Liver (tissue), 9 donors: ENCODE data around the gene DUSP2. TPM values are rescaled to one million over a fixed set of nuclear protein-coding genes. Genes with fewer than 3 reads are reported as not detected.

Experiments
- DNase-seq: peaks from one replicate; pipeline ENCODE4 v3.0.0-alpha.2; 2017; ENCODE audit warnings: low spot score
- H3K27ac ChIP-seq, 2 donors: one replicate each; pipeline ENCODE4 v1.7.0; 2013; ENCODE audit warnings: inconsistent platforms in 2 of 2, low read length in 2 of 2, control low read depth in 1 of 2, low read depth in 1 of 2, mild to moderate bottlenecking in 1 of 2
- H3K27me3 ChIP-seq, 4 donors: one replicate each; pipeline versions ENCODE4 v1.6.1 to v1.7.0; 2013; ENCODE audit warnings: low read length in 3 of 4, inconsistent platforms in 1 of 4, mild to moderate bottlenecking in 1 of 4, moderate library complexity in 1 of 4; ENCODE audit not compliant: control insufficient read depth in 4 of 4, insufficient read depth in 4 of 4
- H3K36me3 ChIP-seq, 4 donors: one replicate each; pipeline versions ENCODE4 v1.6.1 to v1.7.0; 2013; ENCODE audit warnings: low read length in 3 of 4, mild to moderate bottlenecking in 3 of 4, low read depth in 1 of 4, moderate library complexity in 1 of 4; ENCODE audit not compliant: control insufficient read depth in 4 of 4, insufficient read depth in 3 of 4
- H3K4me1 ChIP-seq, 4 donors: one replicate each; pipeline versions ENCODE4 v1.6.1 to v1.7.0; 2013; ENCODE audit warnings: low read length in 3 of 4, mild to moderate bottlenecking in 3 of 4, moderate library complexity in 1 of 4; ENCODE audit not compliant: control insufficient read depth in 4 of 4, insufficient read depth in 4 of 4
- H3K4me3 ChIP-seq, 3 donors: one replicate each; pipeline versions ENCODE4 v1.6.1 to v1.7.0; 2013; ENCODE audit warnings: low read length in 3 of 3, control low read depth in 1 of 3, low read depth in 1 of 3, mild to moderate bottlenecking in 1 of 3
- H3K9ac ChIP-seq, 2 donors: one replicate each; pipeline ENCODE4 v1.7.0; 2013; ENCODE audit warnings: low read length in 2 of 2, mild to moderate bottlenecking in 2 of 2, moderate library complexity in 2 of 2, control low read depth in 1 of 2, low read depth in 1 of 2
- H3K9me3 ChIP-seq, 4 donors: one replicate each; pipeline versions ENCODE4 v1.6.1 to v1.7.0; 2013; ENCODE audit warnings: low read length in 3 of 4; ENCODE audit not compliant: control insufficient read depth in 4 of 4
- EGR1 ChIP-seq, 2 donors: IDR thresholded peaks; 2 replicates each; pipeline ENCODE4 v1.6.1; 2016 to 2018; ENCODE audit warnings: antibody characterized with exemption in 2 of 2, low read depth in 2 of 2
- FOXA1 ChIP-seq: IDR thresholded peaks from 2 replicates; pipeline ENCODE4 v1.6.1; 2016; ENCODE audit warnings: antibody characterized with exemption
- FOXA2 ChIP-seq: IDR thresholded peaks from 2 replicates; pipeline ENCODE4 v1.6.1; 2016; ENCODE audit warnings: antibody characterized with exemption
- HNF4A ChIP-seq, 2 donors: conservative IDR thresholded peaks; 2 replicates each; pipeline ENCODE4 v1.6.1; 2016; ENCODE audit warnings: antibody characterized with exemption in 2 of 2, mild to moderate bottlenecking in 2 of 2
- HNF4G ChIP-seq: IDR thresholded peaks from 2 replicates; pipeline ENCODE4 v1.6.1; 2016; ENCODE audit warnings: antibody characterized with exemption
- JUND ChIP-seq, 2 donors: IDR thresholded peaks; 2 replicates each; pipeline ENCODE4 v1.6.1; 2016; ENCODE audit warnings: antibody characterized with exemption in 2 of 2
- NR2F2 ChIP-seq: IDR thresholded peaks from 2 replicates; pipeline ENCODE4 v1.6.1; 2016; ENCODE audit warnings: antibody characterized with exemption
- RAD21 ChIP-seq, 2 donors: IDR thresholded peaks; 2 replicates each; pipeline ENCODE4 v1.6.1; 2016; ENCODE audit warnings: antibody characterized with exemption in 2 of 2, mild to moderate bottlenecking in 2 of 2
- RXRA ChIP-seq, 2 donors: IDR thresholded peaks; 2 replicates each; pipeline ENCODE4 v1.6.1; 2017 to 2018; ENCODE audit warnings: antibody characterized with exemption in 2 of 2, mild to moderate bottlenecking in 1 of 2
- SP1 ChIP-seq: IDR thresholded peaks from 2 replicates; pipeline ENCODE4 v1.6.1; 2018; ENCODE audit warnings: antibody characterized with exemption, mild to moderate bottlenecking
- TAF1 ChIP-seq: conservative IDR thresholded peaks from 2 replicates; pipeline ENCODE4 v1.6.1; 2016; ENCODE audit warnings: antibody characterized with exemption, mild to moderate bottlenecking
- YY1 ChIP-seq: IDR thresholded peaks from 2 replicates; pipeline ENCODE4 v1.6.1; 2016; ENCODE audit warnings: antibody characterized with exemption, mild to moderate bottlenecking
- WGBS: extraction: QIAGEN DNeasy Blood & Tissue Kit; methylation state at CpG from one replicate; pipeline ENCODE4 v1.1.7; 2013; 5-methylcytosine and 5-hydroxymethylcytosine counted together
- polyA plus RNA-seq, 2 donors: library from polyadenylated mRNA; stranded (reverse) in 1 of 2; unstranded in 1 of 2; fragments of 200-250 nt in 1 of 2; fragments of >200 nt in 1 of 2; fragmentation: Nextera tagmentation in 1 of 2; extraction: Ambion mirVana in 1 of 2; gene quantifications; one replicate each; pipeline versions ENCODE4 v1.2.1 to v1.2.3, GENCODE V29; 2013 to 2015
- total RNA-seq, 2 donors: library from RNA; depleted of rRNA; stranded (reverse); fragments of >200 nt; gene quantifications; one replicate each; pipeline ENCODE4 v1.2.3, GENCODE V29; 2014
- TF ChIP-seq, protein P1 (sequence below): fragments of 150-350 bp; IDR thresholded peaks from 2 replicates; pipeline ENCODE4 v1.5.1; 2017; ENCODE audit warnings: improper control_type of control experiment, low read depth, low read length; ENCODE audit not compliant: missing input control
- TF ChIP-seq, protein P2 (sequence below): IDR thresholded peaks from 2 replicates; pipeline ENCODE4 v1.6.1; 2016; ENCODE audit warnings: antibody characterized with exemption
- TF ChIP-seq, protein P3 (sequence below): IDR thresholded peaks from 2 replicates; pipeline ENCODE4 v1.6.1; 2016; ENCODE audit warnings: antibody characterized with exemption, mild to moderate bottlenecking
- TF ChIP-seq, protein P4 (sequence below): IDR thresholded peaks from 2 replicates; pipeline ENCODE4 v1.6.1; 2016; ENCODE audit warnings: antibody characterized with exemption
- TF ChIP-seq, protein P5 (sequence below): IDR thresholded peaks from 2 replicates; pipeline ENCODE4 v1.6.1; 2016; ENCODE audit warnings: antibody characterized with exemption
- donor health status: healthy.
- donor health status: healthy.
- donor health status: healthy.
- donor health status: healthy.
- donor health status: healthy.

Gene DUSP2
- total and polyA plus RNA-seq, 4 donors: 0.99 to 2.8 (median 1.6) TPM

DNA sequence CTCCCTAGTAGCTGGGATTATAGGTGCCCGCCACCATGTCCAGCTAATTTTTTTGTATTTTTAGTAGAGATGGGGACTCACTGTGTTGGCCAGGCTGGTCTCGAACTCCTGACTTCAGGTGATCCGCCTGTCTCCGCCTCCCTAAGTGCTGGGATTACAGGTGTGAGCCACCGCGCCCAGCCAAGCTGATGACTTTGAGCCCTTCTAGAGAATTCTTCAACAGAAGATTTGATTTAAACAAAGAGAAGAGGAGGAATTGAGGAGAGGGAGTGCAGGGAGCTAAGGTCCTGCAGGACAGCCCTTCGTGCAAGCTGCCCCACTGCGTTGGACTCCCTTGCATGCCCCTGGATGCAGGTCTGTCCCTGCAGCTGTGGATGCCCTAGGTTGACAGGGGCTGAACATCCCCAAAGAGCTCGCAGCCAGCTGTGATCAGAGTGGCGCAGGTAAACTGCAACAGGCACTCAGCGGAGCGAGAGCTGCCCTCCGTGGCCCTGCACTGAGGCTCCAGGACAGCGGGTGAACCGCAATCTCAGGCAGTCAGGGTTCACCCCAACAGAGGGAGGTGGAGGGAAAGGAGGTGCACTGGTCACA lies 42.5 kb downstream of the DUSP2 start:
- no peak for DNase-seq
- Histone ChIP-seq H3K9me3 (peaks cover 0 to 10% (median 5%) of the 10 kb centered on the region in 4 donors), H3K27ac (peak overlapping the region in 1 of 2 donors; percentile 38), H3K4me1 (peaks cover 0 to 5% (median 2%) of the 10 kb centered on the region in 4 donors), H3K9ac (no peak overlapping the region), H3K4me3 (no peak overlapping the region), H3K36me3 (no peaks in the 10 kb centered on the region), H3K27me3 (no peaks in the 10 kb centered on the region)
- TF ChIP-seq EGR1 (IDR thresholded peaks at IDR 0.05; ENCODE audit: low read depth in 2 of 2): no peak
- TF ChIP-seq, protein P1, sequence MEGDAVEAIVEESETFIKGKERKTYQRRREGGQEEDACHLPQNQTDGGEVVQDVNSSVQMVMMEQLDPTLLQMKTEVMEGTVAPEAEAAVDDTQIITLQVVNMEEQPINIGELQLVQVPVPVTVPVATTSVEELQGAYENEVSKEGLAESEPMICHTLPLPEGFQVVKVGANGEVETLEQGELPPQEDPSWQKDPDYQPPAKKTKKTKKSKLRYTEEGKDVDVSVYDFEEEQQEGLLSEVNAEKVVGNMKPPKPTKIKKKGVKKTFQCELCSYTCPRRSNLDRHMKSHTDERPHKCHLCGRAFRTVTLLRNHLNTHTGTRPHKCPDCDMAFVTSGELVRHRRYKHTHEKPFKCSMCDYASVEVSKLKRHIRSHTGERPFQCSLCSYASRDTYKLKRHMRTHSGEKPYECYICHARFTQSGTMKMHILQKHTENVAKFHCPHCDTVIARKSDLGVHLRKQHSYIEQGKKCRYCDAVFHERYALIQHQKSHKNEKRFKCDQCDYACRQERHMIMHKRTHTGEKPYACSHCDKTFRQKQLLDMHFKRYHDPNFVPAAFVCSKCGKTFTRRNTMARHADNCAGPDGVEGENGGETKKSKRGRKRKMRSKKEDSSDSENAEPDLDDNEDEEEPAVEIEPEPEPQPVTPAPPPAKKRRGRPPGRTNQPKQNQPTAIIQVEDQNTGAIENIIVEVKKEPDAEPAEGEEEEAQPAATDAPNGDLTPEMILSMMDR: no peak
- no peak for TF ChIP-seq TAF1
- no peak for TF ChIP-seq RXRA (IDR thresholded peaks at IDR 0.05)
- TF ChIP-seq, protein P2, sequence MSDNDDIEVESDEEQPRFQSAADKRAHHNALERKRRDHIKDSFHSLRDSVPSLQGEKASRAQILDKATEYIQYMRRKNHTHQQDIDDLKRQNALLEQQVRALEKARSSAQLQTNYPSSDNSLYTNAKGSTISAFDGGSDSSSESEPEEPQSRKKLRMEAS: no peak
- TF ChIP-seq, protein P3, sequence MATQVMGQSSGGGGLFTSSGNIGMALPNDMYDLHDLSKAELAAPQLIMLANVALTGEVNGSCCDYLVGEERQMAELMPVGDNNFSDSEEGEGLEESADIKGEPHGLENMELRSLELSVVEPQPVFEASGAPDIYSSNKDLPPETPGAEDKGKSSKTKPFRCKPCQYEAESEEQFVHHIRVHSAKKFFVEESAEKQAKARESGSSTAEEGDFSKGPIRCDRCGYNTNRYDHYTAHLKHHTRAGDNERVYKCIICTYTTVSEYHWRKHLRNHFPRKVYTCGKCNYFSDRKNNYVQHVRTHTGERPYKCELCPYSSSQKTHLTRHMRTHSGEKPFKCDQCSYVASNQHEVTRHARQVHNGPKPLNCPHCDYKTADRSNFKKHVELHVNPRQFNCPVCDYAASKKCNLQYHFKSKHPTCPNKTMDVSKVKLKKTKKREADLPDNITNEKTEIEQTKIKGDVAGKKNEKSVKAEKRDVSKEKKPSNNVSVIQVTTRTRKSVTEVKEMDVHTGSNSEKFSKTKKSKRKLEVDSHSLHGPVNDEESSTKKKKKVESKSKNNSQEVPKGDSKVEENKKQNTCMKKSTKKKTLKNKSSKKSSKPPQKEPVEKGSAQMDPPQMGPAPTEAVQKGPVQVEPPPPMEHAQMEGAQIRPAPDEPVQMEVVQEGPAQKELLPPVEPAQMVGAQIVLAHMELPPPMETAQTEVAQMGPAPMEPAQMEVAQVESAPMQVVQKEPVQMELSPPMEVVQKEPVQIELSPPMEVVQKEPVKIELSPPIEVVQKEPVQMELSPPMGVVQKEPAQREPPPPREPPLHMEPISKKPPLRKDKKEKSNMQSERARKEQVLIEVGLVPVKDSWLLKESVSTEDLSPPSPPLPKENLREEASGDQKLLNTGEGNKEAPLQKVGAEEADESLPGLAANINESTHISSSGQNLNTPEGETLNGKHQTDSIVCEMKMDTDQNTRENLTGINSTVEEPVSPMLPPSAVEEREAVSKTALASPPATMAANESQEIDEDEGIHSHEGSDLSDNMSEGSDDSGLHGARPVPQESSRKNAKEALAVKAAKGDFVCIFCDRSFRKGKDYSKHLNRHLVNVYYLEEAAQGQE: no peak
- no peak for TF ChIP-seq SP1
- TF ChIP-seq FOXA2: no peak
- TF ChIP-seq YY1: no peak
- no peak for TF ChIP-seq NR2F2
- TF ChIP-seq HNF4A (conservative IDR thresholded peaks at IDR 0.05): no peak
- TF ChIP-seq JUND (IDR thresholded peaks at IDR 0.05): no peak
- no peak for TF ChIP-seq RAD21 (IDR thresholded peaks at IDR 0.05)
- TF ChIP-seq, protein P4, sequence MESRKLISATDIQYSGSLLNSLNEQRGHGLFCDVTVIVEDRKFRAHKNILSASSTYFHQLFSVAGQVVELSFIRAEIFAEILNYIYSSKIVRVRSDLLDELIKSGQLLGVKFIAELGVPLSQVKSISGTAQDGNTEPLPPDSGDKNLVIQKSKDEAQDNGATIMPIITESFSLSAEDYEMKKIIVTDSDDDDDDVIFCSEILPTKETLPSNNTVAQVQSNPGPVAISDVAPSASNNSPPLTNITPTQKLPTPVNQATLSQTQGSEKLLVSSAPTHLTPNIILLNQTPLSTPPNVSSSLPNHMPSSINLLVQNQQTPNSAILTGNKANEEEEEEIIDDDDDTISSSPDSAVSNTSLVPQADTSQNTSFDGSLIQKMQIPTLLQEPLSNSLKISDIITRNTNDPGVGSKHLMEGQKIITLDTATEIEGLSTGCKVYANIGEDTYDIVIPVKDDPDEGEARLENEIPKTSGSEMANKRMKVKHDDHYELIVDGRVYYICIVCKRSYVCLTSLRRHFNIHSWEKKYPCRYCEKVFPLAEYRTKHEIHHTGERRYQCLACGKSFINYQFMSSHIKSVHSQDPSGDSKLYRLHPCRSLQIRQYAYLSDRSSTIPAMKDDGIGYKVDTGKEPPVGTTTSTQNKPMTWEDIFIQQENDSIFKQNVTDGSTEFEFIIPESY: no peak
- TF ChIP-seq FOXA1: no peak
- 96% methylated on average over 15 of the region's 15 CpGs for WGBS

DNA sequence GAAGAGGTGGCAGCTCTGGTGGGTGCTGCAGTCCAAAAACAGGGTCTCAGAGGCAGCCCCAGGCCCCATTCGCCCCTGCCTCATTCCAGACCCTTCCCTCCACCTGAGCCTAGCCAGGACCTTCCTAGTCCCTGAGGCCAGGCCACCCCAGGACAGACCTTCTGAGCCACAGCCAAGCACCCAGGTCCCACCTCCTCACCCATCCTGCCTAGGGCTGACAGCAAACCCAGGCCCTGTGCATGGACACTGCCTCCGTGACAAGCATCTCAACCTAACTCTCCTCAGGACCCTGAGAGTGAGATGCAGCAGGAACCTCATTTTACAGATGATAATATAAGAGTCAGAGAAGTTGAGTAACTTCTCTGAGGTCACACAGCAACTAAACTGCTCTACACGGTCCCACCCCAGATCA lies 44.3 kb downstream of the DUSP2 start:
- no peak for DNase-seq
- Histone ChIP-seq H3K9me3 (peaks cover 0 to 10% (median 5%) of the 10 kb centered on the region in 4 donors), H3K4me1 (peaks cover 0 to 5% (median 2%) of the 10 kb centered on the region in 4 donors), H3K9ac (no peak overlapping the region), H3K4me3 (no peak overlapping the region), H3K27ac (no peak overlapping the region), H3K36me3 (no peaks in the 10 kb centered on the region), H3K27me3 (no peaks in the 10 kb centered on the region)
- 87% methylated on average over 3 of the region's 3 CpGs for whole genome bisulfite sequencing
- TF ChIP-seq FOXA1 (no peak), EGR1 (IDR thresholded peaks at IDR 0.05; ENCODE audit: low read depth in 2 of 2) (no peak), RAD21 (IDR thresholded peaks at IDR 0.05) (no peak), TAF1 (no peak), YY1 (no peak), FOXA2 (no peak), RXRA (IDR thresholded peaks at IDR 0.05) (no peak), HNF4A (conservative IDR thresholded peaks at IDR 0.05) (no peak), HNF4G (no peak), NR2F2 (no peak)
- TF ChIP-seq, protein P4: no peak
- TF ChIP-seq, protein P5, sequence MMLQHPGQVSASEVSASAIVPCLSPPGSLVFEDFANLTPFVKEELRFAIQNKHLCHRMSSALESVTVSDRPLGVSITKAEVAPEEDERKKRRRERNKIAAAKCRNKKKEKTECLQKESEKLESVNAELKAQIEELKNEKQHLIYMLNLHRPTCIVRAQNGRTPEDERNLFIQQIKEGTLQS: no peak
- TF ChIP-seq, protein P2: no peak
- TF ChIP-seq, protein P3: no peak
